HEK293 (cell line): Measurements from ENCODE around the gene PLEKHB2.

ENCODE experiments used
- CTCF ChIP-seq: fragments of 450-650 bp; formaldehyde crosslinking; IDR thresholded peaks from 2 replicates; pipeline ENCODE4 v1.5.1; 2016; ENCODE audit warnings: missing biosample characterization, missing genetic modification characterization
- EGR2 ChIP-seq: fragments of 450-650 bp; formaldehyde crosslinking; IDR thresholded peaks from 2 replicates; pipeline ENCODE4 v1.5.1; 2016; ENCODE audit warnings: low read depth, missing biosample characterization, missing genetic modification characterization
- HOXA7 ChIP-seq: sonication (generic); formaldehyde crosslinking; IDR thresholded peaks from 2 replicates; pipeline ENCODE4 v1.8.1; 2022; ENCODE audit warnings: missing genetic modification reagents, borderline replicate concordance
- PATZ1 ChIP-seq: fragments of 450-650 bp; formaldehyde crosslinking; IDR thresholded peaks from 2 replicates; pipeline ENCODE4 v1.5.1; 2016; ENCODE audit warnings: missing biosample characterization, missing genetic modification characterization
- SETDB1 ChIP-seq: IDR thresholded peaks from one replicate; pipeline ENCODE4 v1.6.1; 2017; ENCODE audit warnings: mild to moderate bottlenecking, low read length, moderate library complexity, mixed read lengths; ENCODE audit not compliant: insufficient read length
- SP2 ChIP-seq: fragments of 450-650 bp; formaldehyde crosslinking; IDR thresholded peaks from 2 replicates; pipeline ENCODE4 v1.5.1; 2016; ENCODE audit warnings: missing biosample characterization, missing genetic modification characterization
- ZBTB26 ChIP-seq: fragments of 450-650 bp; formaldehyde crosslinking; optimal IDR thresholded peaks from 2 replicates; pipeline ENCODE3; 2016; ENCODE audit warnings: missing biosample characterization, mild to moderate bottlenecking, missing genetic modification characterization
- ZNF121 ChIP-seq: fragments of 450-650 bp; formaldehyde crosslinking; IDR thresholded peaks from 2 replicates; pipeline ENCODE4 v1.5.1; 2016; ENCODE audit warnings: missing biosample characterization, missing genetic modification characterization
- ZNF138 ChIP-seq: fragments of 450-650 bp; formaldehyde crosslinking; IDR thresholded peaks from 2 replicates; pipeline ENCODE4 v1.5.1; 2016; ENCODE audit warnings: missing biosample characterization, missing genetic modification characterization, borderline replicate concordance
- ZNF274 ChIP-seq, 2 experiments: fragments of 200-500 bp in 1 of 2; fragments of 450-650 bp in 1 of 2; sonication (Bioruptor generic) in 1 of 2; formaldehyde crosslinking in 1 of 2; IDR thresholded peaks; 2 replicates each; pipeline versions ENCODE4 v1.5.1 to v1.6.1; 2014 to 2016; ENCODE audit warnings: borderline replicate concordance in 1 of 2, inconsistent platforms in 1 of 2, low read length in 1 of 2, missing biosample characterization in 1 of 2, missing genetic modification characterization in 1 of 2
- ZNF398 ChIP-seq: fragments of 450-650 bp; formaldehyde crosslinking; IDR thresholded peaks from 2 replicates; pipeline ENCODE4 v1.5.1; 2017; ENCODE audit warnings: missing biosample characterization, missing genetic modification characterization
- ZNF558 ChIP-seq: fragments of 450-650 bp; formaldehyde crosslinking; IDR thresholded peaks from 2 replicates; pipeline ENCODE4 v1.5.1; 2016; ENCODE audit warnings: missing biosample characterization, missing genetic modification characterization
- ZNF776 ChIP-seq: fragments of 450-650 bp; formaldehyde crosslinking; IDR thresholded peaks from 2 replicates; pipeline ENCODE4 v1.5.0; 2017; ENCODE audit warnings: missing biosample characterization, missing genetic modification characterization, borderline replicate concordance
- ZSCAN5A ChIP-seq: fragments of 450-650 bp; formaldehyde crosslinking; IDR thresholded peaks from 2 replicates; pipeline ENCODE4 v1.5.1; 2016; ENCODE audit warnings: missing biosample characterization, missing genetic modification characterization

- TF ChIP-seq ZBTB26 (tag by site-specific recombination) = no peak
- TF ChIP-seq HOXA7 (CRISPR knock-in tag) = no peak
- TF ChIP-seq CTCF (tag by site-specific recombination) = no peak
- TF ChIP-seq ZNF558 (tag by site-specific recombination) = no peak
- TF ChIP-seq PATZ1 = no peak
- TF ChIP-seq SP2 (tag by site-specific recombination) = no peak
- TF ChIP-seq ZNF274 (IDR thresholded peaks at IDR 0.05; ENCODE audit: low read length) = no peak
- TF ChIP-seq ZNF274 (tag by site-specific recombination; IDR thresholded peaks at IDR 0.05; ENCODE audit: borderline replicate concordance) = no peak
- TF ChIP-seq ZNF398 = no peak
- TF ChIP-seq ZSCAN5A = no peak
- no peak for TF ChIP-seq EGR2 (tag by site-specific recombination)
- TF ChIP-seq SETDB1 = no peak
- TF ChIP-seq ZNF776 = no peak
- TF ChIP-seq ZNF138 = no peak
- no peak for TF ChIP-seq ZNF121 (tag by site-specific recombination)
Observed at GRCh38 chr2:131132729-131133128, 27.6 kb downstream of the PLEKHB2 start.
